ENCODE data around the gene PLD4. TPM values are rescaled to one million over a fixed set of nuclear protein-coding genes. Genes with fewer than 3 reads are reported as not detected.

Gene PLD4
- total RNA-seq, 1 donor from 2014 or later, result not detected

DNA sequence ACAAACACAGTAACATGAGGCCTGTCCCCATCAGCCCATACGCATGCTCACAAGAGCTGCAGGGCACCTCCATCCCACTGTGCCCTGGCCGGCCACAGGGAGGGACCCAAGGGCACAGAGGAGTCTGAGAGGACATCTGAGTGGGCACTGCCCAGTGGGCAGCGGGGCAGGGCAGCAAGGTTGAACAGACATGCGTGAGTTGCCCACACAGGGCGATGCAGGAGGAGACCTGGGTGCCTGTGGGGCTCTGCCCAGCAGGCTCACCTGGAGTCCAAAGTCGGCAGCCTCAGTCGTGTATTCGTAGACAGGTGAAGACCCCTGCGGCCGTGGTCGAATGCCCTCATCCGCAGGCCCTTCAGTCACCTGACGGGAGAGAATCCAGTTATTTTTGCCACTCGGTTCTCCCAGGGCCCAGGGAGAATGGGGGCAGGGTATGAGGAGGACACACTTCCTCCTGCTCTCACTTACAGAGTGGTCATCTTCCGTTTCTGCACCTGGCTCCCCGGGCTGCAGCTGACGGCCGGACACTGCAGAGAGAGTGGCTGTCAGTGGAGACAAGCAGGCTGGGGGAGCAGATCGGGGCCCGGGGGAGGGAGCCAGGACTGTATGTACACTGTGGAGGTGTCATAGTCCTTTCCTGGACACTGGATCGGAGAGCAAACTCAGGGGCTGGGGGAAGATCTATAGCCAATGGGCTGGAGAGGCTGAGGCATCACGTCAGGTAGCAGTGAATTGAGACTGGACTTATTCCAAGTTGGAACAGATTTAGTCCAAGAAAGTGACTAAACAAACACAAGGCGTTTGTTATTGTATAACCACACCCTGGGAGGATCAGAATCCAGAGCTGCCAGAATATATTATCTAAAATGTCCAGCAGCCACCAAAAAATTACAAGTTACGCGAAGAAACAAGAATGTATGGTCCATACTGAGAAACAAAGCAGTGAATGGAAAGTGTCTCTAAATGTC lies 32.8 kb downstream of the PLD4 start:
- intact Hi-C loops (cut with DNase I), result no loop called here
- H3K4me1 ChIP-seq, result no peaks in the 10 kb centered on the region
- no peak overlapping the region for H3K4me3 ChIP-seq
- no peak for DNase-seq (ENCODE audit: low spot score in 2 of 2)
- H3K36me3 ChIP-seq, result peaks cover 7 to 28% of the 10 kb centered on the region in 2 donors
- H3K9me3 ChIP-seq, result no peaks in the 10 kb centered on the region
- no peak overlapping the region for H3K27ac ChIP-seq
- H3K27me3 ChIP-seq, result no peaks in the 10 kb centered on the region
- no peak for TF ChIP-seq CTCF (IDR thresholded peaks at IDR 0.05)

DNA sequence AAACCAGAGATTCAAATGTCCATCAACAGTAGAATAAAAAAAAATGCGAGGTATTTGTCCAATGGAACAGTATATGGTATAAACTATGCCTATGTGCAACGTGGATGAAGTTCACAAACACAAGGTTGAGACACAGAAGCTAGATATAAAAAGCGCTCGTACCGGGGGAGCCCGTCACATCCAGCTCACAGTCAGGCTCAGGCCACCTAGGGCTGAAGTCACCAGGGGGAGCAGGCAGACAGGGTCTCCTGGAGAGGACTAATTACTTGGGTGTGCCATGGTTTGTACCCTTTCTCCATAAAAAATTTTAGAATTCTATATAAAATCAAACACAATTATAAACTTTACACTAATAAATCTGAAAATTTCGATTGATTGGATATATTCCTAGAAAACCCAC lies 39.9 kb downstream of the PLD4 start:
- no peaks in the 10 kb centered on the region for H3K9me3 ChIP-seq
- TF ChIP-seq CTCF (IDR thresholded peaks at IDR 0.05), result no peak
- no peaks in the 10 kb centered on the region for H3K27me3 ChIP-seq
- no peaks in the 10 kb centered on the region for H3K36me3 ChIP-seq
- H3K4me3 ChIP-seq, result no peak overlapping the region
- DNase-seq (ENCODE audit: low spot score in 2 of 2), result no peak
- intact Hi-C loops (cut with DNase I), result no loop called here
- H3K27ac ChIP-seq, result no peak overlapping the region
- peaks cover 15 to 23% of the 10 kb centered on the region in 2 donors for H3K4me1 ChIP-seq

GRCh38 chr14:104965561-104966231 lies 41.0 kb downstream of the PLD4 start:
- no peak for DNase-seq (ENCODE audit: low spot score in 2 of 2)
- H3K27me3 ChIP-seq, result no peaks in the 10 kb centered on the region

DNA sequence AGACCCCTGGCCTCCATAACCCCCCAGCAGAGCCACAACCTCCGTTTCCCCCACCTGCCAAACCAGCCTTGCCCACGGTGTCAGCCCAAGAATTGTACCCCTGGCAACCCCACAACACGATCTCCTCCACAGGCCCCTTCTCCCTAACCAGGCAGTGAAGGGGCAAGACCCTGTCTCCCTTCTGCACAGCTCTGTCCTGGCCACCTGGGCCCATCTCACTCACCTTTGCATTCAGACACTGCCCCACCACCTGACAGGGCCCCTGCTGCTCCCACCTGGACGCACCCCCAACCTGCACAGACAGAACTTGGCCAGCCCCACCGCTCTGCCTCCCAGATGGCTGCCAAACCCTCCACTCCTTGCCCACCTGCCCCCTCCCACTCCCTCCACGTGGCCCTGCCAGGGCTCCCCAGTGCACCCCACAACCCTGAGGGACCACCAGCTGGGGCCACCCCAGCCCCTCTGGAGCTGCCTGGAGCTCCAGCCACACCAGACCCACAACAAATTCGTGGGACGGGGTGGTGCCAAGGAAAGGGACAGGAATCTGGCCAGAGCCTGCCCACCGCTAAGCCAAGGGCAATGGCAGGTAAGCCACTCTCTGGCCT lies 41.7 kb downstream of the PLD4 start:
- TF ChIP-seq CTCF (IDR thresholded peaks at IDR 0.05), result no peak
- H3K9me3 ChIP-seq, result no peaks in the 10 kb centered on the region
- intact Hi-C loops (cut with DNase I), result loop anchor here (2.0 kb wide), 1 partner anchor 32 kb away; no protein-coding TSS in a partner anchor
- peaks cover 15 to 28% of the 10 kb centered on the region in 2 donors for H3K4me1 ChIP-seq
- H3K4me3 ChIP-seq, result peak overlapping the region in 1 of 2 donors; percentile 62
- no peak for DNase-seq (ENCODE audit: low spot score in 2 of 2)
- H3K36me3 ChIP-seq, result no peaks in the 10 kb centered on the region
- H3K27me3 ChIP-seq, result no peaks in the 10 kb centered on the region
- peak overlapping the region; percentile 80 to 92 for H3K27ac ChIP-seq

More at GRCh38 chr14:104965561-104966231, 41.0 kb downstream of the PLD4 start:
- H3K4me1 ChIP-seq, result peaks cover 15 to 25% of the 10 kb centered on the region in 2 donors
- no peak for TF ChIP-seq CTCF (IDR thresholded peaks at IDR 0.05)
- H3K27ac ChIP-seq, result peak overlapping the region; percentile 80 to 92
- no peaks in the 10 kb centered on the region for H3K36me3 ChIP-seq
- intact Hi-C loops (cut with DNase I), result loop anchor here (2.0 kb wide), 1 partner anchor 31 kb away; no protein-coding TSS in a partner anchor
- H3K9me3 ChIP-seq, result no peaks in the 10 kb centered on the region
- no peak overlapping the region for H3K4me3 ChIP-seq

DNA sequence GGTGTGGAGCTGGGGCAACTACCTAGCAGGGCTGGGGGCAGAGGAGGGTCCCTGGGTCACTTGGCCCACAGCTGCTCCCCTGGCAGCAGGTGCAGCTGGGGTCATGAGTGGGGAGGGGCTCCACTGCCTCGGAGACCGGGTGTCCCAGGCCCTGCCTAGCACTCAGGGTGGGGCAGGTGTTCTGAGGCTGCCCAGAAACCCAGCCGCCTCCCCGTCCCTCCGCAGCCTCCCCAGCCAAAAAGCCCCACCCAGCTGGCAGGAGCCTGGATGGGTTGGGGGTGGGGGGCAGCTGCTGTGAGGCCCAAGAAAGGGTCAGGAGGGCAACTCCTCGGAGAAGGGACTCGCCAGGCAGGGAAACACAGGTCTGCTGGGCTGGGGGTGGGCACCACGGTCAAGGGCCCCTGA lies 42.3 kb downstream of the PLD4 start:
- H3K27ac ChIP-seq, result peak overlapping the region; percentile 80 to 92
- TF ChIP-seq CTCF (IDR thresholded peaks at IDR 0.05), result no peak
- no peaks in the 10 kb centered on the region for H3K36me3 ChIP-seq
- DNase-seq (ENCODE audit: low spot score in 2 of 2), result no peak
- no peaks in the 10 kb centered on the region for H3K27me3 ChIP-seq
- intact Hi-C loops (cut with DNase I), result loop anchor here (2.0 kb wide), 1 partner anchor 32 kb away; no protein-coding TSS in a partner anchor
- no peaks in the 10 kb centered on the region for H3K9me3 ChIP-seq
- H3K4me1 ChIP-seq, result peaks cover 15 to 31% of the 10 kb centered on the region in 2 donors
- H3K4me3 ChIP-seq, result peak overlapping the region in 1 of 2 donors; percentile 62

Data from ascending aorta (tissue), 2 donors.